GM19035 (cell line): ENCODE results near the gene ZBTB44.
A peak's percentile ranks its signal among the peaks of the same experiment; 100 is the strongest.
"Not testable (repeated sequence)": the region's sequence is repeated elsewhere in the genome, so short reads cannot be mapped to it uniquely, and the experiment has no call there.

Experiments used
- ATAC-seq: cut with Tn5 transposase; IDR thresholded peaks from one replicate; pipeline ENCODE4 v1.9.1; 2021; ENCODE audit not compliant: unreplicated experiment

ZBTB44 gene

GRCh38 chr11:130201026-130201425, 113.7 kb downstream of the ZBTB44 start:
- ATAC-seq: no peak

- ATAC-seq: no peak
Observed at GRCh38 chr11:130199792-130200191, 114.9 kb downstream of the ZBTB44 start.

DNA sequence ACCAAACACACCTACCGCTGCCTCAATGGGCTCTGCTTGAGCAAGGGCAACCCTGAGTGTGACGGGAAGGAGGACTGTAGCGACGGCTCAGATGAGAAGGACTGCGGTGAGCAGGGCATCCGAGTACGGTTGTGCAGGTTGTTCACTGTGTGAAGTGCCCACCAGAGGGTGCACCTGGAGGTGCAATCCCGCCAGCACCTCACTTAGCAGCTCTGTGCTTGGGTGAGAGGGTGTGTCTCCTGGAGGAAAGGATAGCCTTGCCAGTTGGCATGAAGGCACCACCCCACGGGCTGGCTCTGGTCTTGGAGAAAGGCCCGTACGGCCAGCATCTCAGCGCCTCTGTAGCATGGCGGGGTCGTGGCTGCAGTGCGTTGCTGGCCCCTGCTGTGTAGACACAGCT, 115.8 kb downstream of the ZBTB44 start:
- no peak for ATAC-seq

DNA sequence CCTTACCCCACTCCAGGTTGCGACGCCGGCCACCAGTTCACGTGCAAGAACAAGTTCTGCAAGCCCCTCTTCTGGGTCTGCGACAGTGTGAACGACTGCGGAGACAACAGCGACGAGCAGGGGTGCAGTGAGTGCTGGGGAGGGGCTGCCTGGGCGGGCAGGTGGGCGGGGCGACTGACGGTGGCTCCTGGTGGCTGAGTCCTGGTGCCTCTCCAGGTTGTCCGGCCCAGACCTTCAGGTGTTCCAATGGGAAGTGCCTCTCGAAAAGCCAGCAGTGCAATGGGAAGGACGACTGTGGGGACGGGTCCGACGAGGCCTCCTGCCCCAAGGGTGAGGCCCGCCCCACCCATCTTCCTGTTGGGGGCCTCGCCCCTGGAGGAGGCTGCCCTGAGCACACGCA, 116.4 kb downstream of the ZBTB44 start:
- no peak for ATAC-seq

DNA sequence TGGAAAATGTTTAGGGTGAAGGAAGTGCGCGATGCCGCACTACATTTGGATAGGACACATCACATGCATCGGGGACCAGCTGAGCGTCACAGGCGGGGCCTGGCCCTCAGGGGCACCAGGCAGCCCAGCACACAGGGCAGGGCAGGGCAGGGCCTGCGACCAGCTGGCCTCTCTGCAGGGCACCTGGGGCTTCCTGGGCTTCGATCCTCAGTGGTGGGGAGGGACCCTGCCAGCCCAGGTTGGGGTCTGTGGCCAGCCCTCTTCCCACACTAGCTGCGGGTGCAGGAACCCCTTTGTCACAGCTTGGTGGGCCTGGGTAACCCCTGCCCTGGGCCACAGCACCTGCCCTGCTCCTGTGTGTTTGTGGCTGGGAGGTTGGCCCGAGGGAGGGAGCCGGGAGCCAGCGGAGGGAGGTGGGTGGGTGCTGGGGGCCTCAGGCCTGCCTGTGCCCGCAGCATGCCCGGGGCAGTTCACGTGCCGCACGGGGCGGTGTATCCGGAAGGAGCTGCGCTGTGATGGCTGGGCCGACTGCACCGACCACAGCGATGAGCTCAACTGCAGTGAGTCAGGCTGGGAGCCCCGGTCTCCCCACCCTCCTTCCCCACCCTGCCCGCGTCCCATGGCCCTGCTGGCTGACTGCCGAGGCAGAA, 117.2 kb downstream of the ZBTB44 start:
- ATAC-seq: no peak

- ATAC-seq: no peak
Observed at GRCh38 chr11:130194241-130195023, 120.3 kb downstream of the ZBTB44 start.

- not testable (repeated sequence) for ATAC-seq
Observed at GRCh38 chr11:130193551-130193950, 121.2 kb downstream of the ZBTB44 start.

DNA sequence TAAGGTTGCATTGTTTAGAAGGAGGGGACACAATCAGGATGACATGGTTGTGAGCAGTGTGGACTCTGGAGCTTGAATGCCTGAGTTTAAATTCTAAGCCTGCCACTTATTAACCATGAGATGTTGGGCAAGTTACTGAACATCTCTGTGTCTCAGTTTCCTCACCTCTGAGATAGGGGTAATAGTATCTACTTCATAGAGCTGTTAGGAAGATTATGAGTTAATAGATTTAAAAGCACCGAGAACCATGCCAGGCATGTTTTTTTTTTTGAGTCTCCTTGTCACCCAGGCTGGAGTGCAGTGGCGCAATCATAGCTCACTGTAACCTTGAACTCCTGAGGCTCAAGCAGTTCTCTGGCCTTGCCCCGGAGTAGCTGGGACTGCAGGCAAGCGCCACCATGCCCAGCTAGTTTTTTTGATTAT, 121.9 kb downstream of the ZBTB44 start:
- ATAC-seq: no peak

DNA sequence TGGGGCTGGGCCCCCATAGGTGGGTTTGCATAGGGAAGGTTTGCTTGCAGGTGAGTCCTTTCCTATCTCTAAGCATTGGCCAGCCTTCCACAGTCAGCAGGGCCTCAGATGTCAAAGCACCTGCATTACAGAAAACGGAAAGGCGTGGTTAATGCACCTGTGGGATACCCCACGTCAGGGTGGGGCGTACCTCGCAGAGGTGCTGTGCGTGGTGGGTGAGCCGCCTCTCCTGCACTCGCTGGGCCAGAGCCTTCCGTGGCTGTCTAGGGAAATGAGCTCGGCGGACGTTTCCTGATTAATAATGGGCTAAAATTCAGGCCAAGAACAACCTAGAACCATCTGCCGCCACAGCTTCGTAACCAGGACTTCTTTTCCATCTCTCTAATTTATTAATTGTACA, 122.8 kb downstream of the ZBTB44 start:
- ATAC-seq: no peak

DNA sequence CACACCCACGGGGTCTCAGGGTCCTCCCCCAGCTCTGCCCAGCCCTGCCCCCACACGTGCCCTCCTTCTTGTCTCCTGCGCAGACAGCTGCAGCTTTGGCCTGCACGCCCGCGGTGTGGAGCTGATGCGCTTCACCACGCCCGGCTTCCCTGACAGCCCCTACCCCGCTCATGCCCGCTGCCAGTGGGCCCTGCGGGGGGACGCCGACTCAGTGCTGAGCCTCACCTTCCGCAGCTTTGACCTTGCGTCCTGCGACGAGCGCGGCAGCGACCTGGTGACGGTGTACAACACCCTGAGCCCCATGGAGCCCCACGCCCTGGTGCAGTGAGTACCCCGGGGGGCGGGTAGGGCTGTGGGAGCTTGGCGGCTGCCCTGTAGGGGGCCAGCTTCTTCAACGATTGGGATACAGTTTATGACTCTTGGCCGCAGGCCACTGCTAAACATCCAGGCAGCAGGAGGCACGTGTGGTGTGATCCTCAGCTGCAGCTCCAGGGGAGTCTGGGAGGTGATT, 124.3 kb downstream of the ZBTB44 start:
- ATAC-seq: no peak

- no peak for ATAC-seq
Observed at GRCh38 chr11:130189492-130190210, 125.1 kb downstream of the ZBTB44 start.

GRCh38 chr11:130188585-130189347, 126.0 kb downstream of the ZBTB44 start:
- ATAC-seq: no peak

DNA sequence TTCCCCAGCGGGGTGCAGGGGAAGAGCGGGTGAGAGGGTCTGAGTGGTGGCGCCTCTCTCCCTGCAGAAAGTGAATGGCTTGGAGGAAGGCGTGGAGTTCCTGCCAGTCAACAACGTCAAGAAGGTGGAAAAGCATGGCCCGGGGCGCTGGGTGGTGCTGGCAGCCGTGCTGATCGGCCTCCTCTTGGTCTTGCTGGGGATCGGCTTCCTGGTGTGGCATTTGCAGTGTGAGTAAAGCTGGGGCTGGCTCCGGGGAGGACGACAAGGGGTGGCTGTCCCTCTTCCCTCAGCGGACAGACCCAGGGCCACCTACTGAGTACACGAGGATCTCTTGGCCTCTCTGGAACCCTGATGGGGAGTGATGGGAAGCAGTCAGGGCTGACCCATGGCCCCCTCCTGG, 126.7 kb downstream of the ZBTB44 start:
- ATAC-seq: no peak

- ATAC-seq: no peak
Observed at GRCh38 chr11:130187096-130187495, 127.6 kb downstream of the ZBTB44 start.

DNA sequence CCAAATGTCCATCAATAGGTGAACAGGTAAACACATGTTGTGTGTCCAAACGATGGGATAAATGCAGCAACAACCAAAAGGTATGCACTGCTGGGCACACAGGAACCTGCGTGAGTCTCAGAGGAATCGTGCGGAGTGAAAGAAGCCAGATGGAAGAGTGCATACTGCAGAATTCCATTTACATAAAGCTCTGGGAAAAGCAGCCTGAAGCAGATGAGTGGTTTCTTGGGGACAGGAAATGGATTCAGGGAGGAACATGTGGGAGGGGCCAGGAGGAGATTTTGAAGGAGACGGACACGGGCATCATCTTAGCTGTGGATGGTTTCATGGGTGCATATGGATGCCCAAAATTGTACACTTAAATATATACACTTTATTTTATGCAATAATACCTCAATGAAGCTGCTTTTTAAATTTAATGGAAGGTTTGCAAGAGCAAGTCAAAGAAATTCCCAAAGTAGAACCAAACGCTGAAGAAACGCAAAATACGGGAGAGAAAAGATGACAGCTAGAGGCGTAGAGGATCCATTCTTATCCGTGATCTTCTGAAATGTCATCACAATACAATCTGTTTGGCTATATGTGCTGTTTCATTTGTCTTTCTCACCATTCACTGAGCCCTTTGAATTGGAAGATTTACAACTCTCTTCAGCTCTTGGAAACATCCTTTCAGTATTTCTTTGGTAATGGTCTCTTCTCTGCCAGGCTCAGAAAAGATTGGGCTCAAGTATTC, 130.7 kb downstream of the ZBTB44 start:
- ATAC-seq: no peak

- ATAC-seq: peak; percentile 68
Observed at GRCh38 chr11:130181295-130182272, 133.1 kb downstream of the ZBTB44 start.

DNA sequence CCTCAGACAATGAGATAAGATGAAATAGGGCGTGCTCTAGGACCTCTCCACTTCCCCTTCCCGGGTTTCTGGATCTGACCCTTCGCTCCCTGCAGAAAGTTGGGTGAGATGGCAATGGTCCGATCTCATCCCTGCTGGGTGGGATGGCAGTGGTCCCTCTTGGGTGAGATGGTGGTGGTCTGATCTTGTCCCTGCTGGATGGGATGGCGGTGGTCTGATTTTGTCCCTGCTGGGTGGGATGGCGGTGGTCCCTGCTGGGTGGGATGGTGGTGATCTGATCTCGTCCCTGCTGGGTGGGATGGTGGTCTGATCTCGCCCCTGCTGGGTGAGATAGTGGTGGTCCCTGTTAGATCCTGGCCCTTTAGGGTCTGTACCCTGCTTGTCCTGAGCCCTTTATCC, 133.8 kb downstream of the ZBTB44 start:
- no peak for ATAC-seq

GRCh38 chr11:130180491-130180890, 134.2 kb downstream of the ZBTB44 start:
- no peak for ATAC-seq
